HS-27A (cell line): Measurements from ENCODE around the gene ZNF564.
"Not testable (repeated sequence)": the region's sequence is repeated elsewhere in the genome, so short reads cannot be mapped to it uniquely, and the experiment has no call there.

ENCODE experiments used
- DNase-seq: peaks from one replicate; pipeline ENCODE4 v3.0.0-alpha.2; 2012; ENCODE audit warnings: low read depth, missing footprints

ZNF564 gene

DNA sequence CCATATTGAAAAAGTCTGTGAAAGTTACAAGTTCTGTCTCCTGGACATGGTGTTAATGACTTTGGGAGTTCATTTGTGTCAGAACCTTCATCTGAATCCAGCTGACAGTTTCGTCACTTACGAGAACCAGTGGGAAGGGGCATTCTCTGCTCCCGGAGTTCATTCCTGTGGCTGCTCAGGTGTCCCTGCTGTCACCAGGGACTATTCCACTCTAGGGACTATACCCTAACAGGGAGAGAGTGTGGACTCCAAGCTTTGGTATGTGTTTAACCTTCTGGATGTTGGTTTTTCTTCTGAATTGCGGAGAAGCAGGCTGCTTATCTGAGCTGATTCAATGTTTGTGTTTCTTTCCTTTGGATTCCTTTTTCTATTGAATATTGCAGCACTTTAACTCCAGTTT lies 54.2 kb downstream of the ZNF564 start:
- no peak for DNase-seq

DNA sequence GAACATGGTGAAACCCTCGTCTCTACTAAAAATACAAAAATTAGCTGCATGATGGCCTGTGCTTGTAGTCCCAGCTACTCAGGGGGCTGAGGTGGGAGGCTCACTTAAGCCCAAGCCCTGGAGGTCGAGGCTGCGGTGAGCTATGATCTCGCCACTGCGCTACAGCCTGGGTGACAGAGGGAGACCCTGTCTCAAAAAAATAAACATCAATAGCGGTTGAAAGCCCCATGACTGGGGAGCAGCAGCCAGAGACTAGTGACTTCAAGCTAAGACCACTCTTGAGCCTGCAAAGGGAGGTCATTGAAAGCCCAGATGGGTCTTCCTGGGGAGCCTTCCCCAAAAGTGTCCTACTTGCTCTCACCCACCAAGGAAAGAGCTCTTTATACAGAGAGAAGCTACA lies 54.8 kb downstream of the ZNF564 start:
- DNase-seq: no peak

DNA sequence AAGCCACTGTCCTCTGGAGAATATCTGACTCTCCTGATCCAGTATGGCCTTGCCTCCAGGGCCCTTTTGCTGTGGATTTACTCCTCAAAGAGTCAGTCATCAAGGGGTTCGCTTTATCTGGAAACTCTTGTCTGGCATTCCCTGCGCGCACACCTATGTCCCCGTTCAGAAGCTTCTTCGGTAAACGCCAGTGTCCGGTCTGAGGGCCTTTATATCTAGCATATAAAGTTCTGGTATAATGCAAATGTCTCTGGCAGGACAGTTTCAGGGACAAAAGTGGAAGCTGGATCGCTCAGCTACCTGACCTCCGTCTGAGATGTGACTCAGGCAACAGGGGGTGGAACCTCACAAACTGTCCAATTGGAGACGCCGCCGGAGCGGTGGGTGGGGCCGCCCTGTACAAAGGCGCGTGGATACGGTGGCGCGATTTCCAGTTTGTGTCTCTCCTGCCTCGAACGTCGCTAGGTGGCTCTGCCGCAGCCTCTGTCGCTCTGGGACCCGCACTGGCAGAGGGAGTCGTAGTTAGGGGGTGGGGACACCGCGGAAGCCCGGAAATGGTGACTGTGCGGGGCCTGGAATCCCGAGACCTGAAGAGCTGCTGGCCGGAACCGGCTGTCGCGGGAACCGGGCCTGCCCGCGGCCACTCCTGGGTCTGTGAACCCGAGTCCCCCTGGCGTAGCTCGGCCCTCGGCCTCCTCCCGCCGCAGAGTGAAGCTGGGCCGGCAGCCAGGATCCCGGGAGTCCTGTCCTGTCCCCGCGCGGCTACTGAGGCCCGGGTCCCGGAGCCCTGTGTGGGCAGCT lies 56.1 kb downstream of the ZNF564 start:
- peak; percentile 76 for DNase-seq

DNA sequence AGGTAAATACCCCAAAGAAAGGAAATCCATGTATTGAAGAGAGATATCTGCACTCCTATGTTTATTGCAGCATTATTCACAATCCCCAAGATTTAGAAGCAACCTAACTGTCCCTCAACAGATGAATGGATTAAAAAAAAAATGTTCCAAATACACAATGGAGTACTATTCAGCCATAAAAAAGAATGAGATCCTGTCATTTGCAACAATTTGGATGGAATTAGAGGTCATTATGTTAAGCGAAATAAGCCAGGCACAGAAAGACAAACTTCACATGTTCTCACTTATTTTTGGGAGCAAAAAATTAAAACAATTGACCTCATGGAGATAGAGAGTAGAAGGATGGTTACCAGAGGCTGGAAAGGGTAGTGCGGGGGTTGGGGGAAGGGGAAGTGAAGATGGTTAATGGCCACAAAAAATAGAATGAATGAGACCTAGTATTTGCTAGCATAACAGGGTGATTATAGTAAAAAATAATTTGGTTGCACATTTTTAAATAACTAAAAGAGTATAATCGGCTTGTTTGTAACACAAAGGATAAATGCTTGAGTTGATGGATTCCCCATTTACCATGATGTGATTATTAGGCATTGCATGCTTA lies 56.9 kb downstream of the ZNF564 start:
- no peak for DNase-seq

DNA sequence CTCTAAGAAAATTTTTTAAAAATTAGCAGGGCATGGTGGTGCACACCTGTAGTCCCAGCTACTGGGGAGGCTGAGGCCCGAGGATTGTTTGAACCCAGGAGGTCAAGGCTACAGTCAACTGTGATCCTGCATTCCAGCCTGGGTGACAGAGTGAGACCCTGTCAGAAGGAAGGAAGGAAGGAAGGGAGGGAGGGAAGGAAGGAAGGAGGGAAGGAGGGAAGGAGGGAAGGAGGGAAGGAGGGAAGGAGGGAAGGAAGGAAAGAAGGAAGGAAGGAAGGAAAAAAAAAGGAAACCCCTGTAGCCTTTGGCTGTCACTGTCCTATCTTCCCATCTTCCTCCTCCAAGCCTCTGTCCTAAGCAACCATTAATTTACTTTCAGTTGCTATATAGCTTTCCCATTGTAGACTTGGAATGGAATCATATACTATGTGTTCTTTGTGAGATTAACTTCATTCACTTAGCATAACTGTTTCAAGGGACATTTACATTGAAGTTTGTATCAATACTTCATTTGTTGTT lies 65.0 kb downstream of the ZNF564 start:
- DNase-seq: not testable (repeated sequence)

DNA sequence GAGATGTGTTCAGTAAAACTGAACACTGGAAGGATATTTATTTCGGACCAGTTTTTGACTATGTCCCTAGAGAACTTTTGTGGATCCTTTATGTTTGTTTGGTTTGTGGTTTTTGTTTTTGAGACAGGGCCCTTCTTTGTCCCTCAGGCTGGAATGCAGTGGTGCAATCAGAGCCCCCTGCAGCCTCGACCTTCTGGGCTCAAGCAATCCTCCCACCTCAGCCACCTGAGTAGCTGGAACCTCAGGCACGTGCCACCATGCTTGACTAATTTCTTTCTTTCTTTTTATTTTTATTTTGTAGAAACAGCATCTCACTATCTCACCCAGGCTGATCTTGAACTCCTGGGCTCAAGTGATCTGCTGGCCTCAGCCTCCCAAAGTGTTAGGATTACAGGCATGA lies 65.7 kb downstream of the ZNF564 start:
- no peak for DNase-seq

DNA sequence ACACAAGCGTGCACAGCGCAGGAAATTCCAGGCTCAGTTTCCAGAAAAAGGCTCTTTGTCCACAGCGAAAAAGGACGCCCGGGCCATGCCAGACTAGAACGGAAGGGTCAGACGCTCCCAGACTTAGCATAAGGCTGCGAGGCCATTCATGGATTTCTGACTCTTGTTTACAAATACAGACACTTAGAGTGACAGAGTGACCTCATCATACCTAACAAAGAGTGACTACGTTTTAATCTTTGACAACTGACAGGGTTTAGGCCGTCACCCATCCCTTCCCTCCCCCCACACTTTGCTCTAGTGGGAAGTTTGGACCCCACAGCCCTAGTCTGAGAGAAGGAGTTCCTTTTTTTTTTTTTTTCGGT lies 66.2 kb downstream of the ZNF564 start:
- no peak for DNase-seq

DNA sequence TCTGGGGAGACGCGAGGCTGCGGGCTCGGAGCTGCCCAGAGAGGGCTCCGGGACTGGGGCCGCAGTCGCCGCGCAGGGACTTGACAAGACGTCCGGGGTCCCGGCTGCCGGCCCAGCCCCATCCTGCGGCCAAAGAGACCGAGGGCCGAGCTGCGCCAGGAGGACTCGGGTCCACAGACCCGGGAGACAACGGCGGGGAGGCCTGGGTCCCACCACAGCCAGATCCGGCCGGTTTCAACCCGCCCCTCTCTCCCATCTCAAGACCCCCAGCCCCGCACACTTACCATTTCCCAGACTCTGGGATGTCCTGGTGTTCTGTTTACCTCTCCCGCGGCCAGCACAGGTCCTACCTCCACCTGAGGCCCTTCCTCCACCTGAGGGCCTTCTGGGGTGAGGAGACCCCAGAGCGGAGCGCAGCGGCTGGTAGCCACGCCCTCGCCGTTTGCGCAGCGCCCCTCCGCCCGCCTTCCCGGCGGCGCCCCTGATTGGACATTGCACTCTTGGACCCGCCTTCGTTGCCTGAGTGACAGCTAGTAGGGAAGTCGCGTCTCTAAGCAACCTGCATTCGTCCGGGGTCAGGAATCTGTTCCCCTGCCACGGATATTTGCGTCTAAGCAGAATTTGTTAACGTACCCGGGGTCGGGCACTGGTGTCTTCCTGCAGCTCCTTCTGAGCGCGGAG lies 66.8 kb downstream of the ZNF564 start, which contains the start of gene ZNF709:
ZNF709 (minus strand) TSS at position 446 of the 681 bp plus-strand sequence; CDS start at position 287, 159 bp downstream.
- DNase-seq: peak; percentile 51

DNA sequence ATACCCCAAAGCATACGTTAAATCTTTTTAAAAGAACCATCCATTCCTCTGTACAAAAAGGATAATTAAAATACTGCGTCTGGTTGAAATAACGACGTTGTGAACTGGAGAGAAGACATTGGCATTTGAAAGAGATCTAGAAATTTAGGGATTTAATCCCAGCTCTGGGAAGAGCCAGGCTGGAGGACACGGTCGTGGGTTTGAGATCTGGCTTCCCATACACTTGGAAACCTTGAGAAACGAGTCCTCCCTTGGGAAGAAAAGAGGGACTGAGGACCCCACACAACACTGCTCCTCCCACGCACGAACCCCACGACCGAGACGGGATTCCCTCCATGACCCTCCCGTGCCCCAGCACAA lies 67.3 kb downstream of the ZNF564 start:
- no peak for DNase-seq

DNA sequence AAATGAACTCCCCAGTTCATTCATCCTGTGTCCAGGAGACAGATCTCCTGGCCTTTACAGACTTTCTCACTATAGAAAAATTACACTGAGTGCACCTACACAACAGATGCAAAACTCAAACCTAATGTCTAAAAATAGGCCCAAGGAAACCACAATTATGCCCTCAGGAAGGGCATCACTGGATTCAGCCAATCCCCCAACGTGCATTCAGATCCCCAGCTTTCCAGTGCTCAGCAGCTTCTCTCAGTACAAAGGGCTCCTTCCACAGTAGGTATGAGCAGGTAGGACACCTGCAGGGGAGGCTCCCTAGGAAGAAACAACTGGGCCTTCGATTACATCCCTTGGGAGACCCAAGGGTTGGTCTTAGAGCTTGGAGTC lies 68.8 kb downstream of the ZNF564 start:
- no peak for DNase-seq

DNA sequence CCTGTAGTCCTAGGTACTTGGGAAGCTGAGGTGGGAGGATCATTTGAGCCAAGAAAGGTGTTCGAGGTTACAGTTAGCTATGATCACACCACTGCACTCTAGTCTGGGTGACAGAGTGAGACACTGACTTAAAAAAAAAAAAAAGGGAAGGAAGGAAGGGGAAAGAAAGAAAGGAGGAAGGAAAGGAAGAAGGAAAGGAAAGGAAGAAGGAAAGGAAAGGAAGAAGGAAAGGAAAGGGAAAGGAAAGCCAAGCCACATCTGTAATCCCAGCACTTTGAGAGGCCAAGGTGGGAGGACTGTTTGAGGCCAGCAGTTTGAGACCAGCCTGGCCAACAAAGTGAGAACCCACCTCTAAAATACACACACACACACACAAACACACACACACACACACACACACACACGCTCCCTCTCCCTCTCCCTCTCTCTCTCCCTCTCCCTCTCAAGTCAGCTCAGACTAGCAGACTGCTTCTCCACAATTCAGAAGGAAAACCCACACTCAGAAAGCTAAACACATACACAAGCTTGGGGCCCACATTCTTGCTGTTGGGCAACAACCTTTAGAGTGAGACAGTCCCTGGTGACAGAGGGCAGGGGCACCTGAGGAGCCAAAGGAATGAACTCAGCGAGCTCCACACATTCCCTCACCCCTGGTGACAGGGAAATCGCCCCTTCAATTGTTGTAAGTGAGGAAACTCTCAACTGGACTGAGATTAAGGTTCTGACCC lies 69.3 kb downstream of the ZNF564 start:
- DNase-seq: no peak

DNA sequence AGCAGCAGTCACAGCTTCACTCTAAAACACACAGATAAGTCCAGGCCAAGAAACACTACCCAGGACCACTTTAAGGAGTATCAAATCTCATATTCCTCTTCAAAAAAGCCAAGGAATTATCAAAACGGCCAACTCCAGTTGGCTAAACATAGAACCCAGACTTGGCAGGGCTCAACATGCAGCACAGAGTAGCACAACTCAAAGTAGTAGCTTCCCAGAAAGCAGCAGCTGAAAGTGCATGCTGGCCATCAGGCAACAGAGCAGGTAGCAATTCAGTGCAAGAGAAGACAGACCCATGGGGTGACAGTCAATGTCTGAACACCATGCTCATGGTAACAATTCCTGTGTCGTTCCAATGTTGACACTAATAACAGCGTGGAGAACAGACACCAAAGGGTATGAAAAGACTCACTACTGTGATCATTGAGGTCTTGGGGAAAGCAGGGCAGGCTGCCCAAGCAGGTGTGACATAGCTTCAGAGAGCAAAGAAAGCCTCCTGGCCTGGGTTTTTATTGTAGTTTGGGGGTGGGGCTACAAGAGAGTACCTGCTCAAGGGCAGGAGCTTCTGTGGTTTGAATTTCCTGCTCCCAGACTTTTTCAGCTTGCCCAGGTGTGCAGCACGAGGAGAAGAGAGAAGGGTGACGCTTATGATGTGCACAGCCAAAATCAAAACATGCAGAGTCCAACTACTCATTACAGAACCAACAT lies 72.9 kb downstream of the ZNF564 start:
- DNase-seq: no peak
